GM12878 (cell line): ENCODE data around the gene JADE2.

Experiments used
- JUNB ChIP-seq: IDR thresholded peaks from 2 replicates; pipeline ENCODE4 v1.6.1; 2016; ENCODE audit warnings: antibody characterized with exemption, mild to moderate bottlenecking
- MTA3 ChIP-seq: IDR thresholded peaks from 2 replicates; pipeline ENCODE4 v1.6.1; 2012; ENCODE audit warnings: low read length, inconsistent platforms, borderline replicate concordance
- POLR2AphosphoS5 ChIP-seq: IDR thresholded peaks from 2 replicates; pipeline ENCODE4 v1.6.1; 2011; ENCODE audit warnings: mild to moderate bottlenecking, low read length, inconsistent platforms
- RELA ChIP-seq: fragments of 450-650 bp; IDR thresholded peaks from 2 replicates; pipeline ENCODE4 v1.8.0; 2014; ENCODE audit warnings: borderline replicate concordance; ENCODE audit not compliant: partially characterized antibody
- SMC3 ChIP-seq: IDR thresholded peaks from 2 replicates; pipeline ENCODE4 v1.6.1; 2011; ENCODE audit warnings: low read length, improper control_type of control experiment, borderline replicate concordance
- SUZ12 ChIP-seq: fragments of 200-600 bp; sonication (generic); IDR thresholded peaks from one replicate; pipeline ENCODE4 v1.6.1; 2018; ENCODE audit warnings: antibody characterized with exemption, mild to moderate bottlenecking; ENCODE audit not compliant: unreplicated experiment
- TAF1 ChIP-seq: IDR thresholded peaks from 2 replicates; pipeline ENCODE4 v1.6.1; 2011; ENCODE audit warnings: mild to moderate bottlenecking, low read depth, low read length, borderline replicate concordance
- ZNF217 ChIP-seq: fragments of 450-650 bp; IDR thresholded peaks from 2 replicates; pipeline ENCODE4 v1.6.1; 2017; ENCODE audit warnings: antibody characterized with exemption, mild to moderate bottlenecking
- ZNF274 ChIP-seq: IDR thresholded peaks from one replicate; pipeline ENCODE4 v1.8.0; 2011; ENCODE audit not compliant: insufficient read length, insufficient read depth
- ZZZ3 ChIP-seq: IDR thresholded peaks from 2 replicates; pipeline ENCODE4 v1.6.1; 2011; ENCODE audit warnings: low read depth; ENCODE audit not compliant: control insufficient read depth, insufficient read length
- TF ChIP-seq, protein P1 (sequence below), 3 experiments: IDR thresholded peaks in 2 of 3; conservative IDR thresholded peaks in 1 of 3; 2 replicates each; pipeline ENCODE4 v1.5.1; 2011; ENCODE audit warnings: low read depth in 3 of 3, low read length in 3 of 3, mild to moderate bottlenecking in 3 of 3, control low read depth in 2 of 3, moderate library complexity in 2 of 3, inconsistent platforms in 1 of 3, mixed read lengths in 1 of 3; ENCODE audit not compliant: control insufficient read depth in 2 of 3, insufficient read depth in 1 of 3; ENCODE audit errors: extremely low read depth in 1 of 3
- TF ChIP-seq, protein P2 (sequence below): IDR thresholded peaks from 2 replicates; pipeline ENCODE4 v1.6.1; 2012; ENCODE audit warnings: mild to moderate bottlenecking, low read depth, low read length
- TF ChIP-seq, protein P3 (sequence below): fragments of 450-650 bp; IDR thresholded peaks from 2 replicates; pipeline ENCODE4 v1.6.1; 2017; ENCODE audit warnings: mild to moderate bottlenecking, moderate library complexity
- TF ChIP-seq, protein P4 (sequence below): IDR thresholded peaks from 2 replicates; pipeline ENCODE4 v1.6.1; 2011; ENCODE audit warnings: borderline replicate concordance, low read depth, mild to moderate bottlenecking, moderate library complexity, mixed read lengths, low read length; ENCODE audit not compliant: insufficient read depth; ENCODE audit errors: extremely low read length

DNA sequence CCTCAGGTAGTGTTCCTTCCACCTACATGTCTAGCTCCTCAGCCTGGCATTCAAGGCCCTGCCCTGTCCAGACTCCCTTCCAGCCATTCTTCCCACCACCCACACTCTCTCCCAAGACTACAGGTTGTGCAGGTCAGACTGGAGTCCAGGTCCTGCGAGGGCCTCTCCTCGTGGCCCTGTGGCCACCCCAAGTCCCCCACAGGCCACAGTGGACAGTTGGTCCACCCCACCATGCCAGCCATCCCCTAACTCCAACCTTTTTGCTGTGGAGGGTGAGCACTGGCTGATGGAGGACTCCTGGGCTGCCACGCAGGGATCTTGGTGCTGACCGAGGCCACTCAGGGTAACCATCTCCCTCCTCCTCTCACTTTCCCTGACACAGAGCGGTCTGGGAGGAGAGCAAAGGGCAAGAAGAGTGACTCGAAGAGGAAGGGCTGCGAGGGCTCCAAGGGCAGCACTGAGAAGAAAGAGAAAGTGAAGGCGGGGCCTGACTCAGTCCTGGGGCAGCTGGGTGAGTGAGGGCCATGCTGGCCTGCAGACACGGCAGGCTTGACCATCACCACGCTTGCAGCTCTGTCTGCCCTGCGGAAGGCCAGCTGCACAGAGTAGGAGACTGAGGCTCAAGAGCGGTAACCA lies 51.0 kb downstream of the JADE2 start:
- TF ChIP-seq, protein P1, sequence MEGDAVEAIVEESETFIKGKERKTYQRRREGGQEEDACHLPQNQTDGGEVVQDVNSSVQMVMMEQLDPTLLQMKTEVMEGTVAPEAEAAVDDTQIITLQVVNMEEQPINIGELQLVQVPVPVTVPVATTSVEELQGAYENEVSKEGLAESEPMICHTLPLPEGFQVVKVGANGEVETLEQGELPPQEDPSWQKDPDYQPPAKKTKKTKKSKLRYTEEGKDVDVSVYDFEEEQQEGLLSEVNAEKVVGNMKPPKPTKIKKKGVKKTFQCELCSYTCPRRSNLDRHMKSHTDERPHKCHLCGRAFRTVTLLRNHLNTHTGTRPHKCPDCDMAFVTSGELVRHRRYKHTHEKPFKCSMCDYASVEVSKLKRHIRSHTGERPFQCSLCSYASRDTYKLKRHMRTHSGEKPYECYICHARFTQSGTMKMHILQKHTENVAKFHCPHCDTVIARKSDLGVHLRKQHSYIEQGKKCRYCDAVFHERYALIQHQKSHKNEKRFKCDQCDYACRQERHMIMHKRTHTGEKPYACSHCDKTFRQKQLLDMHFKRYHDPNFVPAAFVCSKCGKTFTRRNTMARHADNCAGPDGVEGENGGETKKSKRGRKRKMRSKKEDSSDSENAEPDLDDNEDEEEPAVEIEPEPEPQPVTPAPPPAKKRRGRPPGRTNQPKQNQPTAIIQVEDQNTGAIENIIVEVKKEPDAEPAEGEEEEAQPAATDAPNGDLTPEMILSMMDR (IDR thresholded peaks at IDR 0.05 in 2 of 3, conservative IDR thresholded peaks at IDR 0.05 in 1 of 3; ENCODE audit: control insufficient read depth in 2 of 3, extremely low read depth in 1 of 3, insufficient read depth in 1 of 3, low read depth in 3 of 3, low read length in 3 of 3) = no peak
- no peak for TF ChIP-seq ZNF274
- no peak for TF ChIP-seq ZZZ3
- TF ChIP-seq RELA = no peak
- no peak for TF ChIP-seq TAF1
- TF ChIP-seq SMC3 = no peak
- TF ChIP-seq, protein P2, sequence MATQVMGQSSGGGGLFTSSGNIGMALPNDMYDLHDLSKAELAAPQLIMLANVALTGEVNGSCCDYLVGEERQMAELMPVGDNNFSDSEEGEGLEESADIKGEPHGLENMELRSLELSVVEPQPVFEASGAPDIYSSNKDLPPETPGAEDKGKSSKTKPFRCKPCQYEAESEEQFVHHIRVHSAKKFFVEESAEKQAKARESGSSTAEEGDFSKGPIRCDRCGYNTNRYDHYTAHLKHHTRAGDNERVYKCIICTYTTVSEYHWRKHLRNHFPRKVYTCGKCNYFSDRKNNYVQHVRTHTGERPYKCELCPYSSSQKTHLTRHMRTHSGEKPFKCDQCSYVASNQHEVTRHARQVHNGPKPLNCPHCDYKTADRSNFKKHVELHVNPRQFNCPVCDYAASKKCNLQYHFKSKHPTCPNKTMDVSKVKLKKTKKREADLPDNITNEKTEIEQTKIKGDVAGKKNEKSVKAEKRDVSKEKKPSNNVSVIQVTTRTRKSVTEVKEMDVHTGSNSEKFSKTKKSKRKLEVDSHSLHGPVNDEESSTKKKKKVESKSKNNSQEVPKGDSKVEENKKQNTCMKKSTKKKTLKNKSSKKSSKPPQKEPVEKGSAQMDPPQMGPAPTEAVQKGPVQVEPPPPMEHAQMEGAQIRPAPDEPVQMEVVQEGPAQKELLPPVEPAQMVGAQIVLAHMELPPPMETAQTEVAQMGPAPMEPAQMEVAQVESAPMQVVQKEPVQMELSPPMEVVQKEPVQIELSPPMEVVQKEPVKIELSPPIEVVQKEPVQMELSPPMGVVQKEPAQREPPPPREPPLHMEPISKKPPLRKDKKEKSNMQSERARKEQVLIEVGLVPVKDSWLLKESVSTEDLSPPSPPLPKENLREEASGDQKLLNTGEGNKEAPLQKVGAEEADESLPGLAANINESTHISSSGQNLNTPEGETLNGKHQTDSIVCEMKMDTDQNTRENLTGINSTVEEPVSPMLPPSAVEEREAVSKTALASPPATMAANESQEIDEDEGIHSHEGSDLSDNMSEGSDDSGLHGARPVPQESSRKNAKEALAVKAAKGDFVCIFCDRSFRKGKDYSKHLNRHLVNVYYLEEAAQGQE = no peak
- TF ChIP-seq MTA3 = no peak
- no peak for TF ChIP-seq JUNB
- no peak for TF ChIP-seq POLR2AphosphoS5
- TF ChIP-seq, protein P3, sequence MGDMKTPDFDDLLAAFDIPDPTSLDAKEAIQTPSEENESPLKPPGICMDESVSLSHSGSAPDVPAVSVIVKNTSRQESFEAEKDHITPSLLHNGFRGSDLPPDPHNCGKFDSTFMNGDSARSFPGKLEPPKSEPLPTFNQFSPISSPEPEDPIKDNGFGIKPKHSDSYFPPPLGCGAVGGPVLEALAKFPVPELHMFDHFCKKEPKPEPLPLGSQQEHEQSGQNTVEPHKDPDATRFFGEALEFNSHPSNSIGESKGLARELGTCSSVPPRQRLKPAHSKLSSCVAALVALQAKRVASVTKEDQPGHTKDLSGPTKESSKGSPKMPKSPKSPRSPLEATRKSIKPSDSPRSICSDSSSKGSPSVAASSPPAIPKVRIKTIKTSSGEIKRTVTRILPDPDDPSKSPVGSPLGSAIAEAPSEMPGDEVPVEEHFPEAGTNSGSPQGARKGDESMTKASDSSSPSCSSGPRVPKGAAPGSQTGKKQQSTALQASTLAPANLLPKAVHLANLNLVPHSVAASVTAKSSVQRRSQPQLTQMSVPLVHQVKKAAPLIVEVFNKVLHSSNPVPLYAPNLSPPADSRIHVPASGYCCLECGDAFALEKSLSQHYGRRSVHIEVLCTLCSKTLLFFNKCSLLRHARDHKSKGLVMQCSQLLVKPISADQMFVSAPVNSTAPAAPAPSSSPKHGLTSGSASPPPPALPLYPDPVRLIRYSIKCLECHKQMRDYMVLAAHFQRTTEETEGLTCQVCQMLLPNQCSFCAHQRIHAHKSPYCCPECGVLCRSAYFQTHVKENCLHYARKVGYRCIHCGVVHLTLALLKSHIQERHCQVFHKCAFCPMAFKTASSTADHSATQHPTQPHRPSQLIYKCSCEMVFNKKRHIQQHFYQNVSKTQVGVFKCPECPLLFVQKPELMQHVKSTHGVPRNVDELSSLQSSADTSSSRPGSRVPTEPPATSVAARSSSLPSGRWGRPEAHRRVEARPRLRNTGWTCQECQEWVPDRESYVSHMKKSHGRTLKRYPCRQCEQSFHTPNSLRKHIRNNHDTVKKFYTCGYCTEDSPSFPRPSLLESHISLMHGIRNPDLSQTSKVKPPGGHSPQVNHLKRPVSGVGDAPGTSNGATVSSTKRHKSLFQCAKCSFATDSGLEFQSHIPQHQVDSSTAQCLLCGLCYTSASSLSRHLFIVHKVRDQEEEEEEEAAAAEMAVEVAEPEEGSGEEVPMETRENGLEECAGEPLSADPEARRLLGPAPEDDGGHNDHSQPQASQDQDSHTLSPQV = no peak
- no peak for TF ChIP-seq SUZ12
- TF ChIP-seq, protein P4, sequence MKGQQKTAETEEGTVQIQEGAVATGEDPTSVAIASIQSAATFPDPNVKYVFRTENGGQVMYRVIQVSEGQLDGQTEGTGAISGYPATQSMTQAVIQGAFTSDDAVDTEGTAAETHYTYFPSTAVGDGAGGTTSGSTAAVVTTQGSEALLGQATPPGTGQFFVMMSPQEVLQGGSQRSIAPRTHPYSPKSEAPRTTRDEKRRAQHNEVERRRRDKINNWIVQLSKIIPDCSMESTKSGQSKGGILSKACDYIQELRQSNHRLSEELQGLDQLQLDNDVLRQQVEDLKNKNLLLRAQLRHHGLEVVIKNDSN = no peak
- TF ChIP-seq ZNF217 = no peak
